WERI-Rb-1 (cell line): Measurements from ENCODE around the gene USO1.

Experiments
- DNase-seq: peaks from one replicate; pipeline ENCODE4 v3.0.0-alpha.2; 2020
- H3K27ac ChIP-seq: fragments of 250-450 bp; sonication (Bioruptor Pico); 2 replicates; pipeline ENCODE4 v1.5.1; 2020; ENCODE audit warnings: mild to moderate bottlenecking, moderate library complexity
- H3K27me3 ChIP-seq: fragments of 250-450 bp; sonication (Bioruptor Pico); 2 replicates; pipeline ENCODE4 v1.5.1; 2021; ENCODE audit warnings: mild to moderate bottlenecking, low read depth, moderate library complexity; ENCODE audit not compliant: insufficient read depth, severe bottlenecking
- H3K36me3 ChIP-seq: fragments of 250-450 bp; sonication (Bioruptor Pico); 2 replicates; pipeline ENCODE4 v1.5.1; 2020; ENCODE audit warnings: mild to moderate bottlenecking, moderate library complexity
- H3K4me3 ChIP-seq: 2 replicates; pipeline ENCODE4 v1.5.1; 2011; ENCODE audit warnings: low read depth, mild to moderate bottlenecking, control low read depth, low read length
- H3K9me3 ChIP-seq: fragments of 250-450 bp; sonication (Bioruptor Pico); 2 replicates; pipeline ENCODE4 v1.5.1; 2021; ENCODE audit warnings: mild to moderate bottlenecking, moderate library complexity; ENCODE audit not compliant: severe bottlenecking
- TF ChIP-seq, protein P1 (sequence below): IDR thresholded peaks from 2 replicates; pipeline ENCODE4 v1.5.1; 2011; ENCODE audit warnings: low read depth, mild to moderate bottlenecking, control low read depth, inconsistent platforms, low read length

USO1 gene

DNA sequence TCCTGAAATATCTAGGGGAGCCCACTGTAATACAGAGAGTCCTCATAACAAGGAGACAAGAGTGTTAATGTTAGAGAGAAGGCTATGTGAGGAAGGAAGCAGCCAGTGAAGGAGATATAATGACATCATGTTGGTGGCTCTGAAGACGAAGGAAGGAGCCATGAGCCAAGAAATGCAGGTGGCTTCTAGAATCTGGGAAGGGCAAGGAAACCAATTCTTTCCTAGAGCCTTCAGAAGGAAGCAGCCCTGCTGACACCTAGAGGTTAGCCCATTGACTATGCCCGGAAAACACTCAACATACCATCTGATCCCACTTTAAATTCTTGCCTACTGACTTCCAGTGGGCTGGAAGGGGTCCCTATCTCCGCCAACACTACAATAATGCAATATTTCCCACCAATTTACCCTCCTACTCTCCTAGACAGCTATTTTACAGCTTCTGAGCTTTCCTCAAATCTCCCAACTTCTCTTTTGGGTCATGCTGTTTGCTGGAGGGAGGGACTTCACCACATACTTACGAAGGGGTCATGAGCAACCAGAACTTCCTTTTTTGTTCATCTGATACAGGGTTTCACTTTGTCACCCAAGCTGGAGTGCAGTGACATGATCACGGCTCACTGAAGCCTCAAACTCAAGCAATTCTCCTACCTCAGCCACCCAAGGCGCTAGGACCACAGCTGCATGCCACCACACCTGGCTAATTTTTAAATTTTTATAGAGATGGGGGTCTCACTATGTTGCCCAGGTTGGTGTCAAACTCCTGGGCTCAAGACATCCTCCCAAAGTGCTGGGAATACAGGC lies 26.0 kb upstream of the USO1 start:
- Histone ChIP-seq H3K9me3 (no peaks in the 10 kb centered on the region), H3K36me3 (no peaks in the 10 kb centered on the region), H3K4me3 (no peak overlapping the region), H3K27ac (no peak overlapping the region), H3K27me3 (no peaks in the 10 kb centered on the region)
- no peak for DNase-seq
- TF ChIP-seq, protein P1, sequence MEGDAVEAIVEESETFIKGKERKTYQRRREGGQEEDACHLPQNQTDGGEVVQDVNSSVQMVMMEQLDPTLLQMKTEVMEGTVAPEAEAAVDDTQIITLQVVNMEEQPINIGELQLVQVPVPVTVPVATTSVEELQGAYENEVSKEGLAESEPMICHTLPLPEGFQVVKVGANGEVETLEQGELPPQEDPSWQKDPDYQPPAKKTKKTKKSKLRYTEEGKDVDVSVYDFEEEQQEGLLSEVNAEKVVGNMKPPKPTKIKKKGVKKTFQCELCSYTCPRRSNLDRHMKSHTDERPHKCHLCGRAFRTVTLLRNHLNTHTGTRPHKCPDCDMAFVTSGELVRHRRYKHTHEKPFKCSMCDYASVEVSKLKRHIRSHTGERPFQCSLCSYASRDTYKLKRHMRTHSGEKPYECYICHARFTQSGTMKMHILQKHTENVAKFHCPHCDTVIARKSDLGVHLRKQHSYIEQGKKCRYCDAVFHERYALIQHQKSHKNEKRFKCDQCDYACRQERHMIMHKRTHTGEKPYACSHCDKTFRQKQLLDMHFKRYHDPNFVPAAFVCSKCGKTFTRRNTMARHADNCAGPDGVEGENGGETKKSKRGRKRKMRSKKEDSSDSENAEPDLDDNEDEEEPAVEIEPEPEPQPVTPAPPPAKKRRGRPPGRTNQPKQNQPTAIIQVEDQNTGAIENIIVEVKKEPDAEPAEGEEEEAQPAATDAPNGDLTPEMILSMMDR: no peak

DNA sequence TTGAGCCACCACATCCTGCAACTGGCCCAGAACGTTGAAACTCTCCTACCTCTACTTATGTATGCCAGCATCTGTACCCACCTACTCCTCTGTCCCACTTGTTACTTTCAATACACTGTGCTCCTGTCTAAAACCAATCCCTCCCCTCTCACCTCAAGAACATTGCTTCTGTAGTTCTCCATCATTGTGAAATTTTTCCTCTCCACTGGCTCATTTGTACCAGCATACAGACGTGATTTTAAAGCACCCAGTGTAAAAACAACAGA lies 25.5 kb upstream of the USO1 start:
- no peaks in the 10 kb centered on the region for H3K36me3 ChIP-seq
- no peaks in the 10 kb centered on the region for H3K9me3 ChIP-seq
- TF ChIP-seq, protein P1: no peak
- H3K27ac ChIP-seq: no peak overlapping the region
- DNase-seq: no peak
- no peak overlapping the region for H3K4me3 ChIP-seq
- H3K27me3 ChIP-seq: no peaks in the 10 kb centered on the region

DNA sequence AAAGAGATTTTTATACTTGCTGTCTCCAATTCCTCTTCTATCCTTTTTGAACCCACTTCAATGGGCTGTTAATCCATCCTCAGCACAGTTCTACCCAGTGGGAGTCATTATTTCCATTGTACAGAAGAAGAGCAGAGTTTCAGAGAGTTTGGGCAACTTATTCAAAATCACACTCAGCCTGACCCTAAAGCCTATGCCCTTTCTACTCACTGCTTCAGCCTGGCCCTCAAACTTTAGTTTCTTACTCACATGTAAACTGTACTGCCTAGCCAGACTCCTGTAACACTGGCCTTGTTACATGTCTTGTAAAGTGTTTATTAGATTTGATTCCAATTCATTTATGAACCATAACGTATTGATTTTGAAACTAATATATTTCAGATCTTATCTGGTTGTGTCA lies 25.1 kb upstream of the USO1 start:
- no peak overlapping the region for H3K27ac ChIP-seq
- H3K4me3 ChIP-seq: no peak overlapping the region
- no peaks in the 10 kb centered on the region for H3K27me3 ChIP-seq
- no peaks in the 10 kb centered on the region for H3K9me3 ChIP-seq
- DNase-seq: no peak
- TF ChIP-seq, protein P1: no peak
- no peaks in the 10 kb centered on the region for H3K36me3 ChIP-seq

DNA sequence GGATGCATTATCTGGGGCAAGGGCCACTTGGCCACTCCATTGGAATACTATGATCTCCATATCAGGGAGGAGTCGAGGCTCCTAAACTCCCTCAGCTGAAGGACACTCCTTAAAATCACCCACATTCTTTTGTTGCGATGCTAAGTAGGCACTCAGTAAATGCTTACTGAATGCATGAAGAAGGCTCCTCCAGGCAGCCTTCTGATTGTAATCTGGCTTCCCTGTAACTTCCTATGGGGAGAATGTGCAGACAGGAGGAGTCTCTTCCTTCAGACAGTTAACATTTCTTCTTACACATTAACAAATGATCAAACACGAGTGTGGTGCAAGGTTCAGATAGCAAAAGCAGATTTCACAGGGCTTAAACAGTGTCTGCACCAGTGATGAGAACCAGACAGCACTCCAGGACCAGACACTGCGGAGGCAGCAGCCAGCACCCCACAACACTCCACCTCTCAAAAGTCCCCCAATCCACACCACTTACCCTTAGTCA lies 21.4 kb upstream of the USO1 start:
- TF ChIP-seq, protein P1: no peak
- Histone ChIP-seq H3K27ac (no peak overlapping the region), H3K36me3 (no peaks in the 10 kb centered on the region)

DNA sequence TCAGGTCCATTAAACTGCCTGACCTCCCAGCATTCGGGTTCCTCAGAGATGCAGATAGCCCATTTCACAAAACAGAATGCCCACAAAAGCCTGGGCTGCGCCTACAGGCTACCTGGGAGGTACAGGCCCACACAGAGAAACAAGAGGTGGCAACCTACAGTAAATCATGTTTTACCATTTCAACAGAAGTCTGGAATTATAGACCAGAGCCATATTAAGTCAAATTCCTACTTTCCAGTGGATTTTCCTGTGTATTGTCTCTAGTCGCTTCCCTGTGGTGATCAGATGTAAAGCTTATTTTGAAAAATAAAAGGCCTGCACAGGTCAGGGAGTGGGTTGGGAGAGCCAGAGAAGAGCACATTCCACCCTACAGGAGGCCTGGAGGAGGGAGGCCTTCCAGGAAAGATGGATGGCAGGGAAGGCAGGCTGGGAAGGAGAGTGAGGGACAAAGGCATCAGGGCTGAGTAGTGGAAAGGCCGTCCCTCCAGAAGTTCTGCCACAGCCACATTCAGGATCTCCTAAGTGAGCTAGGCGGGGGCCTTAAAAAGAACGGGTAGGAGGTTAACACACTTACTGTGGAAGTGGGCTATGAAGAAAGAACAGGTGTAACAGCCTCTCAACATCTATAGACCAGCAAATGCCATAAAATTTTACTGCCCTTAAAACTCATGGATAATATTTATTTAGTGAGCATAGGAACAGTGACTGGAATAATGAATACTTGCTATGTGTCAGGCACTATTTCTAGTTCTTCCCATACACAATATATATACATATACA lies 19.0 kb upstream of the USO1 start:
- DNase-seq: no peak
- Histone ChIP-seq H3K4me3 (no peak overlapping the region), H3K36me3 (no peaks in the 10 kb centered on the region), H3K9me3 (no peaks in the 10 kb centered on the region), H3K27me3 (no peaks in the 10 kb centered on the region), H3K27ac (no peak overlapping the region)
- TF ChIP-seq, protein P1: no peak

More for the DNA sequence above, 21.4 kb upstream of the USO1 start:
- Histone ChIP-seq H3K27me3 (no peaks in the 10 kb centered on the region), H3K4me3 (no peak overlapping the region), H3K9me3 (no peaks in the 10 kb centered on the region)
- no peak for DNase-seq
